Muscle of arm (tissue), 14 donors: ENCODE results near the gene TEKT4. TPM values are rescaled to one million over a fixed set of nuclear protein-coding genes. Genes with fewer than 3 reads are reported as not detected.
"Not testable (repeated sequence)": the region's sequence is repeated elsewhere in the genome, so short reads cannot be mapped to it uniquely, and the experiment has no call there.

ENCODE experiments used
- DNase-seq: peaks from one replicate; pipeline ENCODE4 v3.0.0-alpha.2; 2013
- long read RNA-seq, 11 donors: transcript quantifications; one replicate each; lab custom pipeline, GENCODE V29; 2026
- polyA plus RNA-seq, 12 donors: library from polyadenylated mRNA; unstranded; fragments of 120-200 nt; gene quantifications; one replicate each; pipeline ENCODE4 v1.2.1, GENCODE V29; 2013; ENCODE audit not compliant: insufficient read length in 12 of 12

Gene TEKT4
- not detected for polyA plus RNA-seq
- long read RNA-seq, donor 1 = 0 reads
- long read RNA-seq, donor 2 = 0 reads
- long read RNA-seq, donor 3 = 0 reads
- long read RNA-seq, donor 4 = 0 reads
- long read RNA-seq, donor 5 = 0 reads
- long read RNA-seq, donor 6 = 0 reads
- long read RNA-seq, donor 7 = 0 reads
- long read RNA-seq, donor 8 = 0 reads
- long read RNA-seq, donor 9 = 0 reads
- long read RNA-seq, donor 10 = 0 reads
- long read RNA-seq, donor 11 = 0 reads

GRCh38 chr2:94871226-94872087 lies at the start of gene TEKT4:
TEKT4 (plus strand) TSS chr2:94871430; CDS start chr2:94871580, 150 bp downstream.
- no peak for DNase-seq

- not testable (repeated sequence) for DNase-seq
Observed at GRCh38 chr2:94839224-94839623, 32.0 kb upstream of the TEKT4 start.

GRCh38 chr2:94856856-94857255 lies 14.4 kb upstream of the TEKT4 start:
- DNase-seq = not testable (repeated sequence)

DNA sequence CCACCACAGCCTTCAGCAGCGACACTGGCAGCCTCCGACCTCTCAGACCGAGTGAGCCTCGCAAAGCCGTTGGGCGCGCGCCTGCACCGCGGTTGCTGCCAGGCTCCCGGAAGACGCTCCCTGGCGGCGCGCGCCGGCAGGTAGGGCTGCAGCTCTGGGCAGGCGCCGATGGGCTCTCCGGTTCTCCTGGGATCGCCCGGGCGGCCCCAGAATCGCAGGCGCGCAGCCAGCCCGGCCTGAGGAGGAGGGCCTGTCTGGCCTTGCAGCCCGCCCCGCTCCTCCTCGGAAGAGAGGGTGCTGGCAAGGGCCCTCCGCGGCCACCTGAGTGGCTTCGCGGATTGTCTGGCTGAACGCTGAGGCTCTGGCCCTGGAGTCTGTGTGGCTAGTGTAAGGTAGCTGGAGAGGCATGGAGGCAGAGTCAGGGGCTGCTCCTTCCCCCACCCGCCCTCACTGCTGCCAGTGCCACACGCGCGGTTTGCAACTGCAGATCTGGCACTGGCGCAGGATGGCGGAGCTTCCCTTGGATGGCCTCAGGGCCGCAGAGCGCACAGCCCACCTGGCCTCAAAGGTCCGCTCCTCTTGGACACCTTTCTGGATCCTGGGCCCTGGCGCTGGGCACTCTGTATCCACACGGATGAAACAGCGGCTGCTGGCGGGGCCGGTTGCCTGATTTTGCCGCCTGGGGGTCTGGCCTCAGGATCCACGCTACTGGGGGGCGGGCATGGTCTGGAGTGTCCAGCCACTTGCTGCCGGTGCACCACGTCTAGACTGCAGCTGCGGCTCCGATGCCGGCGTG lies 13.7 kb upstream of the TEKT4 start:
- not testable (repeated sequence) for DNase-seq

GRCh38 chr2:94858163-94858888 lies 12.9 kb upstream of the TEKT4 start:
- DNase-seq = not testable (repeated sequence)

DNA sequence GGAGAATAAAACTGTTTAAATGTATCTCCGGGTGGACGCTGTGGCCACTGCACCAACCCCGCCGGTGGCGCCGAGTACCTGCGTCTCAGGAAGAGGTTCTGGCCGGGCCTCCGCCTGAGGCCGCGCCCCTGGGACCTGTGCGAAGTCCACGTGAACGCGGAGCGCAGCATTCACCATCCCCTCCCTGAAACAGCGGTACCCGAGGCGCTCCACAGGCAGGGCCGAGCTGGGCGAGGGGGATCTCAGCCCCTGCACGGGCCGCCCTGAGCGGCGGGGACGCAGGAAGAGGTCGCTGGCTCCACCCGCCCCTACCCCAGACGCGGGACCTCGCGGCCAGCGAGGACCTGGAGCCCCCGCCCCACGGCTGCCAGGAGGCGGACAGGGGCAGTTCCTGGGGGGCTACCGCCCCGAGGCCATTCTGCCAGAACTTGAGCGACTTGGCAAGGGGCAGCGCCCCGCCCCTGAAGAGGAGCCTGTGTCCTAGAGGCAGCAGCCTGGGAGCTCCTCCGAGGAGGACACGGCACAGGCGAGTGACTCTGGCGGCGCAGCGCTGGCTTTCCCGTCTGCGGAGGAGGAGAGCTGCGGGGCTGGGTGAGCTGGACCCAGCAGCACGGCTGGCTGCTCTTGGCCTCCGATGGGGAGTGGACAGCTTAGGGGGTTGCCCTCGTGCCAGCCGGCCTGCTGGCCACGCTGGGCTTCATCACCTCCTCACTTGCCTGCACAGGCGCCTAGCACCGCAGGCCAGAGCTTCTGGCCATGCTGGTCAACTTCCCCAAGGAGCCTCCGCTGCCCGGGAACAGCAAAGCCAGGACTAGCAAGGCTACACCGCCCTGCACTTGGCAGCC lies 9.7 kb upstream of the TEKT4 start:
- no peak for DNase-seq

- DNase-seq = not testable (repeated sequence)
Observed at GRCh38 chr2:94862903-94863302, 8.3 kb upstream of the TEKT4 start.

DNA sequence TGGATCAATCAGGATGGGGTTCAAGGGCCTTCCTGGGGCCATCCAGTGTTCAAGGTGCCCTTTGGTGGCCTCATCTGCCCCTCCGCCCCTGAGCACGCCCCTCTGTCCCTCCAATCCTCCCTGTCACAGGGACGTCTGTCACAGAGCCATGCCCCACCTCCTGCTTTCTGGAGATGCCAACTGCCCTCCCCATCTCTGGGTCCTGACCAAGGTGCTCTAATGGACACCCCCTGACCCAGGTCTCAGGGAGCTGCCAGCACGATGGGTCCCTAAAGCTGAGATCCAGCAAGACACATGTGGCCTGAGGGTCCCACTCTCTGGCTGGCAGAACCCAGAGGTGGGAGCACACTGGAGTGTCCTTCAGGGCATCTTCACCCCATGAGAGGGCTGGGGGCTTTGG lies 2.1 kb upstream of the TEKT4 start:
- no peak for DNase-seq

GRCh38 chr2:94869552-94870439 lies 1.4 kb upstream of the TEKT4 start:
- no peak for DNase-seq

- no peak for DNase-seq
Observed at GRCh38 chr2:94870440-94871225, 597 bp upstream of the TEKT4 start.

GRCh38 chr2:94872088-94872618 lies 923 bp downstream of the TEKT4 start:
- DNase-seq = no peak

GRCh38 chr2:94872676-94873361 lies 1.6 kb downstream of the TEKT4 start:
- no peak for DNase-seq

DNA sequence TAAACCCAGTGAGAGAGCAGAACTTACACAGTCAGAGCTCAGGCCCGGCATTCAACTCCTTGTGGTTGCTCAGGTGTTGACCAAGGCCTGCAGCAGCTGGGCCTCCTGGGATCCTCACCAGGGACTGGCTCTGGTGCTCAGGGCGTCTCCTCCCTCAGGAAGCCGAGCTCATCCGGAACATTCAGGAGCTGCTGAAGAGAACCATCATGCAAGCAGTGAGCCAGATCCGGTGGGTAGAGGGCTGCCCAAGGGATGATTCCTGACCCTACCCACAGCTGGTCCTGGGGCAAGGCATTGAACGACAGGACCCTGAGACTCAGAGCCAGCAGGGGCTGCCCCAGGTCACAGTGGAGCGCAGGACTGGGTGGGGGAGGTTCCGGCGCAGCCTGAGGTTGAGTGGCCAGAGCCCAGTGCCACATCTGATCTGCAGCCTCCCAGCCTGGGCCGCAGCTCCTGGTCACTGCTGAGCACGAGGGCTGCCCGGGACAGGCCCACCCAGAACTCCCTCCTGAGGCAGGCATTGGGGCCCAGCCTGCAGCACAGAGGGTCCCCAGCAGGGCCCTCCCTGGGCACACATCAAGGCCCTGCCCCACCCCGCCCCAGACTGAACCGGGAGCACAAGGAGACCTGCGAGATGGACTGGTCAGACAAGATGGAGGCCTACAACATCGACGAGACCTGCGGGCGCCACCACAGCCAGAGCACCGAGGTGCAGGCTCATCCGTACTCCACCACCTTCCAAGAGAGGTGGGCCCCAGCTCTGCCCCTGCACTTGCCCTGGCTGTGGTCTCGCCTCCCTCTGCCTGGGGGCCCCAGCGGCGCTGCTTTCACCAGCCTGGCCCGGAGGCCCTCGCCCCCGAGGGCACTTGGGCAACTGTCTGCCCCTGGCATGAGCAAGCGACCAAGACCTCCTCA lies 2.4 kb downstream of the TEKT4 start:
- no peak for DNase-seq

DNA sequence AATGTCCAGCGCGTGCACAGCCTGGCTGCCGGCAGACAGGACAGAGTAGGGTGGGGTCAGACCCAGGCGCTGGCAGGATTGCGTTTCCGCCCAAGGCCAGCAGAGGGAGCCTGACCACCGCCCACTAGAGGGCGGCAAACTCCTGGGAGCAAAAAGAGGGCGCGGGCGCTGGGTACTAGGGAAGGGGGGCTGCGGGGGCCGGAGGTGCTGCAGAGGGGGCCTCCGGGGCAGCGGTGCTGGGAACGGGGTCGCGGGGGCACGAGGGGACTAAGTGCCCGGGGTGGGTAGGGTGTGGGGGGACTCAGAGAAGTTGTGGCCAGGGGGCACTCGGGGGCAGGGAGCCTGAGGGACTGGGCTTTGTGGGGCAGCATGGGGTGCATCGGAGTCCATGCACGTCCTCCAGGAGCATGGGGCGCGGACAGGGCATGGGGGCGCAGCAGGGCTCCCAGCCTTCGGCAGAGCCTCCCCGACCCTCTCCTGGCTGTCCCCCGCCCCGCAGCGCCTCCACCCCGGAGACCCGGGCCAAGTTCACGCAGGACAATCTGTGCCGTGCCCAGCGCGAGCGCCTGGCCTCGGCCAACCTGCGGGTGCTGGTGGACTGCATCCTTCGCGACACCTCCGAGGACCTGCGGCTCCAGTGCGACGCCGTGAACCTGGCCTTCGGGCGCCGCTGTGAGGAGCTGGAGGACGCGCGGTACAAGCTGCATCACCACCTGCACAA lies 3.2 kb downstream of the TEKT4 start:
- no peak for DNase-seq

DNA sequence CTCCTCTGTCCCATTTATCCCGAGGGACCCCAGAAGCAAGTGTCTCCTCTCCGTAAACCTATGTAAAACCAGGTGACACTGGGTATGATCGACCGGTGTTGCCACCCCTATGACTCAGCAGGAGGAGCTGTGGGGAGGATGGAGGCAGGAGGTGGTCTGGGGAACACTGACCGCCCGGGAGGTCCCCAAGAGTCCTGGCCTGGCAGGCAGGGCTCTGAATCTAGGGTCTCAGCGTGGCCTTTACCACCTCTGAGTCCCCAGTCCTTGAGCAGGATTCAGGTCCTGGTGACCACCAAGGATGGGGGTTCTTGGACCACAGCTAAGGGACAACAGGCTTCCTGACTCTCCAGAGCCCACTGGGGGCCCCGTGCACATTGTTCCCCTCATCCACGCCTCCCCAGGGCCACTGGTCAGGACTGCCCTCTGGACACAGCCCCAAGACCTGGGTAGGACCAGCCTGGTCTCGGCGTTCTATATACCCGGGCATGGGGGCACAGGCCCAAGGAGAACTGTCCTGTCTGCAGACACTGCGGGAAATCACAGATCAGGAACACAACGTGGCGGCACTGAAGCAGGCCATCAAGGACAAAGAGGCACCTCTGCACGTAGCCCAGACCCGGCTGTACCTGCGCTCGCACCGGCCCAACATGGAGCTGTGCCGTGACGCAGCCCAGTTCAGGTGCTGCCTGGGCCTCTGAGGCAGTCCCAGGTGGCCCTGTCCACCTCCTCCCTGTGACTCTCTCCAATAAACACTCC lies 4.0 kb downstream of the TEKT4 start:
- no peak for DNase-seq
